DND-41 (cell line): Measurements from ENCODE around the gene ARHGEF7.

Source experiments
- ATAC-seq: fragments of 200-7000 bp; cut with Tn5 transposase; 3 replicates; pipeline ENCODE4 v1.9.1; 2021; ENCODE audit warnings: low read depth; ENCODE audit not compliant: insufficient read depth
- DNase-seq: peaks from one replicate; pipeline ENCODE4 v3.0.0-alpha.2; 2020
- H2AFZ ChIP-seq: 2 replicates; pipeline ENCODE4 v1.6.0; 2012; ENCODE audit warnings: low read depth, low read length
- H3K27ac ChIP-seq: 2 replicates; pipeline ENCODE4 v1.5.1; 2012; ENCODE audit warnings: low read length, inconsistent platforms
- H3K27me3 ChIP-seq: fragments of 200-600 bp; sonication (generic); 2 replicates; pipeline ENCODE4 v1.6.0; 2012; ENCODE audit warnings: low read length, mild to moderate bottlenecking, inconsistent platforms; ENCODE audit not compliant: insufficient read depth, poor library complexity
- H3K36me3 ChIP-seq: 2 replicates; pipeline ENCODE4 v1.5.1; 2012; ENCODE audit warnings: low read length, inconsistent platforms; ENCODE audit not compliant: insufficient read depth
- H3K4me1 ChIP-seq: 2 replicates; pipeline ENCODE4 v1.5.1; 2012; ENCODE audit warnings: mild to moderate bottlenecking, low read length; ENCODE audit not compliant: insufficient read depth
- H3K4me2 ChIP-seq: 2 replicates; pipeline ENCODE4 v1.6.0; 2012; ENCODE audit warnings: mild to moderate bottlenecking, moderate library complexity, low read length, inconsistent platforms; ENCODE audit not compliant: insufficient read depth
- H3K4me3 ChIP-seq, 2 experiments: fragments of 200-600 bp in 1 of 2; shearing (Covaris generic) in 1 of 2; 2 replicates each; pipeline ENCODE4 v1.5.1; 2012 to 2016; ENCODE audit warnings: inconsistent platforms in 2 of 2, low read length in 2 of 2, mild to moderate bottlenecking in 2 of 2, low read depth in 1 of 2, moderate library complexity in 1 of 2
- H3K79me2 ChIP-seq: 2 replicates; pipeline ENCODE4 v1.6.0; 2012; ENCODE audit warnings: low read length, inconsistent platforms; ENCODE audit not compliant: insufficient read depth
- H3K9ac ChIP-seq: 2 replicates; pipeline ENCODE4 v1.6.0; 2012; ENCODE audit warnings: low read depth, mild to moderate bottlenecking, inconsistent platforms, low read length, moderate library complexity
- H3K9me3 ChIP-seq: 2 replicates; pipeline ENCODE4 v1.5.1; 2012; ENCODE audit warnings: low read length, moderate library complexity, mild to moderate bottlenecking, inconsistent platforms; ENCODE audit not compliant: insufficient read depth, severe bottlenecking
- H4K20me1 ChIP-seq: 2 replicates; pipeline ENCODE4 v1.6.0; 2012; ENCODE audit warnings: low read length; ENCODE audit not compliant: insufficient read depth
- EZH2 ChIP-seq: IDR thresholded peaks from 3 replicates; pipeline ENCODE4 v1.6.1; 2012; ENCODE audit warnings: borderline replicate concordance, low read depth, mild to moderate bottlenecking, moderate library complexity, low read length, inconsistent platforms; ENCODE audit not compliant: severe bottlenecking
- TF ChIP-seq, protein P1 (sequence below): IDR thresholded peaks from 2 replicates; pipeline ENCODE4 v1.5.1; 2012; ENCODE audit warnings: borderline replicate concordance, low read length, moderate library complexity, mild to moderate bottlenecking; ENCODE audit not compliant: poor library complexity, severe bottlenecking; ENCODE audit errors: extremely low read depth

Gene ARHGEF7

DNA sequence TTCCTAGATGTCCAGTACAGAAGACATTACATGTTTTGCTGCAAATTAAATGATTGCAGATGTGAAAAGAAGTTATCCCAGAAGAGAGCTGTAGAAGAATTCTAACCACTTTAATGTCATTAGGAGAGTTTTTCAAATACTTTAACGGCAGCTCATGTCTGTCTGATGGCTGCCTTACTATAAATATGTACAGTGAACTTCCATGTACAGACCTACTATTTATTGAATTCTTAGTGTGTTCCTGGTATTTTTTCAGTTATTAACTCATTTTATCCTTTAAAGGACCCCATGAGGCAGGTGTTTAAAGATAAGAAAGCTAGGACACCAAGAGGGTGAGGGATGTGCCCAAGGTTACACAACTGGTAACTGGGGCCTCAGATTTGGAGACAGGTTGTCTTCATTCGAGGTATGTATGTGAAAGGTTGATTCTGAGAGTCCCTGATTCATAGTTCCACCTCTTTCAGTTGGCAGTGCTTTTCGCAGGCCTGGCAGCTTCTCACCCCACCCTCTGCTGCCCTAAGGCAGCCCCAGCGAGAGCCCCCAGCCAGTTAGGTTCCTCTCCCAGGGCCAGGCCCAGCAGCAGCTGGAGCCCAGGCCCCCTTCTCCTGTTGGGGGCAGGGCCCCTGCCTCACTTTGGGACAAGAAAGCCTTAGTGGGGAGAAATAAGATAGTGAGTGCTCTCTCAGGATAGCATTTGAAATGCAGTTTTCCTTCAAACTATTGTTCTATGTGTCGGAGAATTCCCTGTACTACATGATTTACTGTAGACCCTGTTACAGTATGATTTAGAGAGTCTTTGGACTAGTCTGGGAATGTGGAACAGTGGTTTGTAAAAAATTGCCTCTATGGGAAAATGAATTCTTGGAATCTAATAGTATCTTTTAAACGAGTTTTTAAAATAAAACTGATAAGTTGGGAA lies 137.6 kb downstream of the ARHGEF7 start:
- H3K36me3 ChIP-seq = peaks cover 94% of the 10 kb centered on the region
- H3K79me2 ChIP-seq = peaks cover 77% of the 10 kb centered on the region
- no peak for ATAC-seq
- H4K20me1 ChIP-seq = peaks cover 31% of the 10 kb centered on the region
- no peak for TF ChIP-seq EZH2
- TF ChIP-seq, protein P1, sequence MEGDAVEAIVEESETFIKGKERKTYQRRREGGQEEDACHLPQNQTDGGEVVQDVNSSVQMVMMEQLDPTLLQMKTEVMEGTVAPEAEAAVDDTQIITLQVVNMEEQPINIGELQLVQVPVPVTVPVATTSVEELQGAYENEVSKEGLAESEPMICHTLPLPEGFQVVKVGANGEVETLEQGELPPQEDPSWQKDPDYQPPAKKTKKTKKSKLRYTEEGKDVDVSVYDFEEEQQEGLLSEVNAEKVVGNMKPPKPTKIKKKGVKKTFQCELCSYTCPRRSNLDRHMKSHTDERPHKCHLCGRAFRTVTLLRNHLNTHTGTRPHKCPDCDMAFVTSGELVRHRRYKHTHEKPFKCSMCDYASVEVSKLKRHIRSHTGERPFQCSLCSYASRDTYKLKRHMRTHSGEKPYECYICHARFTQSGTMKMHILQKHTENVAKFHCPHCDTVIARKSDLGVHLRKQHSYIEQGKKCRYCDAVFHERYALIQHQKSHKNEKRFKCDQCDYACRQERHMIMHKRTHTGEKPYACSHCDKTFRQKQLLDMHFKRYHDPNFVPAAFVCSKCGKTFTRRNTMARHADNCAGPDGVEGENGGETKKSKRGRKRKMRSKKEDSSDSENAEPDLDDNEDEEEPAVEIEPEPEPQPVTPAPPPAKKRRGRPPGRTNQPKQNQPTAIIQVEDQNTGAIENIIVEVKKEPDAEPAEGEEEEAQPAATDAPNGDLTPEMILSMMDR = no peak
- no peaks in the 10 kb centered on the region for H3K4me1 ChIP-seq
- no peak for DNase-seq
- H2AFZ ChIP-seq = no peak overlapping the region
- no peak overlapping the region for H3K27ac ChIP-seq
- H3K9me3 ChIP-seq = no peaks in the 10 kb centered on the region
- no peak overlapping the region for H3K4me2 ChIP-seq
- H3K27me3 ChIP-seq = no peaks in the 10 kb centered on the region
- no peak overlapping the region for H3K9ac ChIP-seq
- H3K4me3 ChIP-seq = no peak overlapping the region

DNA sequence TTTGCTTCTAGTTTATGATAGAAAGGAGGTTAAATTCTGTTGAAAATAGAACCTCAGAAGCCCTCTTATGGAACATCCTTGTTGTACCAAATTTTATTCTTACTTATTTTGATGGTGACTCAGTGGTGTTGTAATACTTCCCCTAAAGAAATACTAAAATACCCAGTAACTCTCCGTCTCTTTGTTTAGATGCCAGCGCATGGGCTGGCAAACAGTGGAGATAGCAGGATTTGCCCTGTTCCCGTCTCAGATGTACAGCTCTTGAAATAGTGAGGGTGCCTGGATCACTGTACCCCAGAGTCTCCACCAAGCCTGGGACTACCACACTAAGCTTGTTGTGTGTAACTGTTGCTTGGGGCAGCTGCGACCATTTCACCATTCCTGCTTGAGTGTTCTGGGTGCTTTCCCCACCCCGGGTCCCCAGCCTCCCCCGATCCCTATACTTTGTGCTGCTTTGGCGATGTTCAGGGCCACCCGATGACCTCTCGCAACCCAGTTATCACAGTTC lies 138.3 kb downstream of the ARHGEF7 start:
- no peak overlapping the region for H2AFZ ChIP-seq
- H4K20me1 ChIP-seq = peaks cover 31% of the 10 kb centered on the region
- peaks cover 75% of the 10 kb centered on the region for H3K79me2 ChIP-seq
- H3K9ac ChIP-seq = no peak overlapping the region
- no peak overlapping the region for H3K4me3 ChIP-seq
- TF ChIP-seq, protein P1 = no peak
- TF ChIP-seq EZH2 = no peak
- DNase-seq (no peak), ATAC-seq (no peak)
- no peaks in the 10 kb centered on the region for H3K27me3 ChIP-seq
- no peaks in the 10 kb centered on the region for H3K4me1 ChIP-seq
- no peak overlapping the region for H3K27ac ChIP-seq
- no peaks in the 10 kb centered on the region for H3K9me3 ChIP-seq
- peaks cover 94% of the 10 kb centered on the region for H3K36me3 ChIP-seq
- no peak overlapping the region for H3K4me2 ChIP-seq

DNA sequence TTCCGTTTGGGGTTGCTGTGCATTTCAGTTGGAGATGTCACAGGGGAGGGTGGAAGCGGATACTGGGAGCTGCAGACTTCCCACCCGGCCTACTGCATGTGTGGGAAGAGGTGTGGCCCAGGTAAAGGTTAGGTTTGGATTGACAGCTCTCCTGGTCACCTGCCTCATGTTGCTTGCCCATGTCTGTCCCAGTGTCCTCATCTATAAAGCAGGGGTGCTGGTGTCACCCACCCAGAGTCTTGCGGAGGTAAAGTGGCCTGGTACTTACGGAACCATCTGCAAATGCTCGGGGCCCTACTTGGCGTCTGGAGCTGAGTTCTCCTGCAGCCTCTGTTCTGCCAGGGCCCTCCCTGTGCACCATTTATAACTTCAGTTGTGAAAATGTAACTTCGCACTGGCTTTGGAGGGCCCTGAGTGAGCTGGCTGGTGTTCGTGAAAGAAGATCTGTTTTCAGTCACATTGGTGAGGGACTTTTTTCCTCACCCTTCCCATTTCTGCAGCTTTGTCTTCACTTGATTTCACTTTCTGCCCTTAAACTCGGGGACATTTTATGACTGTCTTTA lies 140.2 kb downstream of the ARHGEF7 start:
- Histone ChIP-seq H3K36me3 (peaks cover 92% of the 10 kb centered on the region), H3K4me1 (no peaks in the 10 kb centered on the region), H3K27ac (no peak overlapping the region), H3K79me2 (peaks cover 72% of the 10 kb centered on the region), H4K20me1 (peaks cover 27% of the 10 kb centered on the region), H3K4me2 (no peak overlapping the region), H3K9ac (no peak overlapping the region), H3K27me3 (no peaks in the 10 kb centered on the region), H3K4me3 (no peak overlapping the region), H2AFZ (no peak overlapping the region), H3K9me3 (peaks cover 5% of the 10 kb centered on the region)
- DNase-seq (no peak), ATAC-seq (no peak)
- no peak for TF ChIP-seq EZH2
- TF ChIP-seq, protein P1 = no peak
